ENCODE measurements around the gene NAPA.

The NAPA gene

DNA sequence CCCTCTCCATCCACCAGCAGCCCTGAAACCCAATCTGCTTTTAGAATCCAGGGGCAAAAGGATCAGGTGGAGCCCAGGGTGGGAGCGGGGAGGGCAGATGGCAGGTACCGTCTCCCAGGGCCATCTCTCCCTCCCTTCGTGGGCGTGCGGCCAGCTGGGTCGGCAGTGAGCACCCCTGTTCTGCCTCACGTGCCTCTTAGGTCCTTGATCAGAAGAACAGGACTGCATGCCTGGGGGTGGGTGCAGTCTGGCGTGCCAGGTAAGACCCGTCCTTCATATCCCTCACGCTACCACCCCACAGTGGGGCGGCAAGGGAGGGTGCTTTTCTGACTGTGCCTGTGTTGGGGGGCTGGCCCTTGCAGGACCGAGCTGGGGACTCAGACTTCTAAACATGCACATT lies 45.1 kb downstream of the NAPA start:
- no peak for DNase-seq
- intact Hi-C loops (cut with DNase I), result no loop called here

DNA sequence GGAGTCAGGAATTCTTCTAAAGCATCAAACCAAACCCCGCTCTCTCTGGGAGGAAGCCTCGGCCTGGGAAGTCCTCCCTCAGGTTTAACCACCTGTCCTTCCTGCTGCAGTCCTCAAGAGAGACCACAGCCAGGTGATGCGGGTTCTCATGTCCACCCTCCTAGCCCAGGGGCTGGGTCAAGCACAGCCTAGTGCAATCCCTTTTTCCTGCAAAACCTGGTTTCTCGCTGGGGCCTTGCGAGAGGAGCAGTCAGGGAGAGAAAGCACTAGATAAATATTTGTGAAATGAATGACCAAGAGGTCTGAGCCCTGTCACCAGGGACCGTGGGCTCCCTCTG lies 45.5 kb downstream of the NAPA start:
- intact Hi-C loops (cut with DNase I), result no loop called here
- peak in 1 of 10 donors; percentile 52 for DNase-seq

DNA sequence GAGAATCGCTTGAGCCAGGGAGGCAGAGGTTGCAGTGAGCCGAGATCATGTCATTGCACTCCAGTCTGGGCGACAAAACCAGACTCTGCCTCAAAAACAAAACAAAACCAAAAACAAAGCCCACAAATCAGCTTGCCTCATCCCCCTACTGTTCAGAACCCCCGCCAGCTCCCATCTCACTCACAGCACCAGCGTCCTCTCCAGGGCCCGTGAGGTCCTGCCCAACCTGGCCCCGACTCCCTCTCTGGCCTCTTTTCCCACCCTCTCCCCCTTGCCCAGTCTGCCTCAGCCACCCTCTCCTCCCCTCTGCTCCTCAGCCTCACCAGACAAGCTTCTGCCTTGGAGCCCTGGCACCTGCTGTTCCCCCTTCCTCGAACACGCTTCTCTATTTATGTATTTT lies 46.9 kb downstream of the NAPA start:
- DNase-seq, result no peak
- intact Hi-C loops (cut with DNase I), result no loop called here

DNA sequence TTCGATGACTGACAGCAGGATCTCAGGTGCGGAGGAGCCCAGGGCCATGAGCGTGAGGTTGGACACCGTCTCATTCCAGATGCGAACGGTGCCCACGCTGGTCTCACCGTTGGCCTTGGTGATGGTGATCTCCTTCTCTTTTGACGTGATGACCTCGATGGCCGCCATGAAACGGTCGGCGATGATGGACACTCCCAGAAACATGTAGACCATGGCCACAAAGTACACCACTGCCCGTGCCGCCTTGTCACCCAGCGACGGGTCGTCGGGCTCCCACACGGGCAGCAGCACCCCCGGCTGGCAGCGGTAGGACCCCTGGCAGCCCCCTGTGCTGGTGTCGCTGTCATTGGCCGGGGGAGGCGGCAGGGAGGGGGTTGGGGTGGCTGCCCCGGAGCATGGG lies 48.9 kb downstream of the NAPA start:
- intact Hi-C loops (cut with DNase I), result no loop called here
- peak in 1 of 10 donors; percentile 70 for DNase-seq

DNA sequence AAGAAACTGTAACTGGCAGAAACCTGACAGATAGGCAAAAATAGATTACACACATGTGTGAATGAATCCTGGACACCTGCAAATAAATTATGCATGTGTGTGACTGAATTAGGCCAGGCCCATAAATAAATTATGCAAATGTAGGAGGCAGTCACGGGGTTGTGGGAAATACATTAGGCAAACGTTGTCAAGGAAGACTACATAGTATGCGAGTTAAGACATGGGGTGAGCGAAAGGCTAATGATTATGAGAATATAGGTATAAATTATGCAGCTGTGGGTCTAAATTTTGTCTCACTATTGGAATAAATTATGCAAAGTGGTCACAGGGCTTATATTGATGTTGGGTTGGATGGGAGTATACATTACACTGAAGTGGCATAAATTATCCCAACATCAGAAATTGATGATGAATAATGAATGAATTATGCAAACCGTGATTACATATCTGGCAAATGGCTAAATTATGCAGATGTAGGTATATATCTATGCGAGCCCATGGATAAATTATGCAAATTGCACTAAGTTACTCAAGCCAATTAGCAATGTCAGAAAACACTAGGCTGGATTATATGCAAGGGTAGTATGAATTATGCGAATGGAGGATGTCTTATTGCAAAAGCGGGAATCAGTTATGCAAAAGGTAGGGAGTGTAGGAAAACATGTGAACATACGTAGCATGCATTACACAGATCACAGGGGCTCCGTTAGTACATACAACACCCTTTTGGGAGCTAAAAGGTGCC lies 50.0 kb downstream of the NAPA start:
- DNase-seq, result no peak
- intact Hi-C loops (cut with DNase I), result no loop called here

DNA sequence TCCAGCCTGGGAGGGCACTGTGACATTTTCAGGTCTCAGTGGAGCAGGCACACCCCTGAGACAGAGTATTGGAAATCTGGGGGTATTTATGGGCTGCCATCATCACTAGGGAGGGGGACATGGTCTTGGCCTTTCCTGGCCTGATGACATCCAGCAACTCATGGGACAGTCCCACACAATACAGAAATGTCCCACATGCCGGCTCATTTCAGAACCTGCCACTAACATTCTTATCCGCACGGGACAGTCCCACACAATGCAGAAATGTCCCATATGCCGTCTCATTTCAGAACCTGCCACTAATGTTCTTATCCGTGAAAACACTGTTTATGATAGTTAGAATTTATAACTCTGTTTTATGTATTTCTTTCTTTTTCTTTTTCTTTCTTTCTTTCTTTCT lies 53.0 kb downstream of the NAPA start:
- DNase-seq, result peak in 1 of 10 donors; percentile 20
- intact Hi-C loops (cut with DNase I), result no loop called here

DNA sequence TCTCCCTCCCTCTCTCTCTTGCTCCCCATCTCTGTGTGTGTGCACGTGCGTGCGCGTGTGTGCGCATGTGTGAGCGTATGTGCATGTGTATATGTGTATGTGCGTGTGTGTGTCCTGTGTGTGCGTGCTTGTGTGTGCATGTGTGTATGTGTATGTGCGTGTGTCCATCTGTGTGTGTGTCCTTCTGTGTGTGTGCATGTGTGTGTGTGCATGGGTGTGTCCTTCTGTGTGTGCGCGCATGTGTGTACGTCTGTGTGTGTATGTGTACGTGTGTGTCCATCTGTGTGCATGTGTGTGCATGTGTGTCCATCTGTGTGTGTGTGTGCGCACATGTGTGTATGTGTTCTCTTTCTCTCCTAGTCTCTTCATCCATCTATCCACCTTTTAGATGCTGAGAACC lies 55.4 kb downstream of the NAPA start:
- intact Hi-C loops (cut with DNase I), result no loop called here
- DNase-seq, result peak in 2 of 10 donors; percentile 9 to 43

DNA sequence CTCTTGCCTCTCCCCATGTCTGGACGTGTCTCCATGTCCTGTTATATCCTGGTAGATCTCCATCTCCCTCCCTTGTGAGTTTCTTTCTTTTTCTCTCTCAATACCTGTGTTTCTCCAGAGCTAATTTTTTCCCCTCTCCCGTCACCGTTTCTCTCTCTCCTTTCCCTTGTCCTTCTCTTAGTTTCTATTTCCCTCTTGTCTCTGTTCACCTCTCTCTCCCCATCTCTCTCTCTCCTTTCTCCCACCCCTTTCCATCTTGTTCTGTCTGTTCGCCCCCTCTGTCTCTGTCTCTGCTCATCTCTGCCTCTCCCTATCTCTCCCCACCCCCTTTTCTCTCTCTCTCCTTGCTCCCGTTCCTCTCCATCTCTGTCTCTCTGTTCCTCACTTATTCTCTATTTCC lies 56.2 kb downstream of the NAPA start:
- intact Hi-C loops (cut with DNase I), result no loop called here
- no peak for DNase-seq

DNA sequence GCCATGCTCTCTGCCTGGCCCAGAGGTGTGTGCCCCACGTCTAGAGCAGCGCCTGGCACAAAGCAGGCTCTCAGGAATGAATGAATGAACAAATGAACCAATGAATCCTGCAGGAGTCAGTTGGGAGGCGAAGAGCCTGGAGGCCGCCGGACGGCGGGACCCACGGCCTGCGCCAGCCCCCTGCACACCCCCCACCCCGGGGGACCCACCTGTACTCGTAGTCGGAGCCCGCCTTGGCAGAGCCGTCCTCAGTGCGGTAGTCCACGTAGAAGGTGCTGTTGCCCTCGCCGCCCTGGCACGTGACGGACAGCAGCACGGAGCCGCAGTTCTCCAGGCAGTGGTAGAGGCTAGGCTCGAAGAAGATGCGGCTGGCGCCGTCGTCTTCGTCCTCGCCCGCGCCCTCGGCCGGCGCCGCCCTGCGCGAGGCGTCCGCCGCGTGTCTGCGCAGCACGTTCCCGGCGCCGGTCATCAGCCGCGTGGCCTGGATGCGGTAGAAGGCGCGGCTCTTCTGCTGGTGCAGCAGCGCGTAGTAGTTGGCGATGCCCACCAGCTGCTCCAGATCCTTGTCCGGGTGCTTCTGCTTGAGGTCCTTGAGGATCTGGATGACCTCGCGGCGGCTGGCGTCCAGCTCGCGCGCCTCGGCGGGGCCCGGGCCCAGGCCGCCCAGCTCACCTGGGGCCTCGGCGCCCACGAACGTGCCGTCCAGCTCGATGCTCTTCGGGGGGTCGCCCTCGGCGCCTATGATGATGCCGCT lies 58.0 kb downstream of the NAPA start:
- peak in 1 of 10 donors; percentile 73 for DNase-seq
- intact Hi-C loops (cut with DNase I), result no loop called here

DNA sequence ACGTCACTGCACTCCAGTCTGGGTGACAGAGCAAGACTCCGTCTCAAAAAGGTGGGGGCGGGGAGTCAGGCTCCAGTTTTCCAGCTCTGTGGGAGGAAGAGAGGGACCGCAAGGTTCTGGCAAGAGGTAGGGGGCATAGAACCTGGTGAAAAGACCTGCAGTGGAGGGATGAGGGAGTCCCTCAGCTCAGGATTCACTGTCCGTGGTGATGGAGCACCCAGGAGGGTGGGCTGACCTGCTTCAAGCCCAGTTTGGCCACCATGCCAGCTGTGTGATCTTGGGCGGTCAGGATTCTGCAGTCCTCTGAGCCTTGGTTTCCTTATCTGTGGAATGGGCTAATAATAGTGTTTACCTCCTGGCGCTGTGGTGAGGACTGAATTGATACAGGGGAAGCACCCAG lies 64.4 kb downstream of the NAPA start:
- peak in 1 of 10 donors; percentile 29 for DNase-seq
- intact Hi-C loops (cut with DNase I), result no loop called here

DNA sequence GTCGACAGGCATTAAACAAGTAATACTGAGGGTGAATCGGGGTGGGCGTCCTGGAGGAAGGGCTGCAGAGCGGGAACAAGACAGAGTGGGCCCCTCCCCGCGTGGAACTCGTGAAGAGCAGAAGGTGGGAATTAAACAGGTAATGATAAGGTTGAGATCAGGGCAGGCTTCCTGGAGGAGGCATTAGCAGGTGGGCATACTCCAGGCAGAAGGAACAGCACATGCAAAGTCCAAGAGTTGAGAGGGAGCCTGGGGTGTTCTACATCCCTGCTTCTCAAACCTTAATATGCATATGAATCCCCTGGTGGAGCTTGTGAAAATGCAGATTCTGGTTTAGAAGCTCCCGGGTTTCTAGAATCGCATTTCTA lies 66.5 kb downstream of the NAPA start:
- DNase-seq, result peak in 2 of 10 donors; percentile 29 to 71
- intact Hi-C loops (cut with DNase I), result no loop called here

DNA sequence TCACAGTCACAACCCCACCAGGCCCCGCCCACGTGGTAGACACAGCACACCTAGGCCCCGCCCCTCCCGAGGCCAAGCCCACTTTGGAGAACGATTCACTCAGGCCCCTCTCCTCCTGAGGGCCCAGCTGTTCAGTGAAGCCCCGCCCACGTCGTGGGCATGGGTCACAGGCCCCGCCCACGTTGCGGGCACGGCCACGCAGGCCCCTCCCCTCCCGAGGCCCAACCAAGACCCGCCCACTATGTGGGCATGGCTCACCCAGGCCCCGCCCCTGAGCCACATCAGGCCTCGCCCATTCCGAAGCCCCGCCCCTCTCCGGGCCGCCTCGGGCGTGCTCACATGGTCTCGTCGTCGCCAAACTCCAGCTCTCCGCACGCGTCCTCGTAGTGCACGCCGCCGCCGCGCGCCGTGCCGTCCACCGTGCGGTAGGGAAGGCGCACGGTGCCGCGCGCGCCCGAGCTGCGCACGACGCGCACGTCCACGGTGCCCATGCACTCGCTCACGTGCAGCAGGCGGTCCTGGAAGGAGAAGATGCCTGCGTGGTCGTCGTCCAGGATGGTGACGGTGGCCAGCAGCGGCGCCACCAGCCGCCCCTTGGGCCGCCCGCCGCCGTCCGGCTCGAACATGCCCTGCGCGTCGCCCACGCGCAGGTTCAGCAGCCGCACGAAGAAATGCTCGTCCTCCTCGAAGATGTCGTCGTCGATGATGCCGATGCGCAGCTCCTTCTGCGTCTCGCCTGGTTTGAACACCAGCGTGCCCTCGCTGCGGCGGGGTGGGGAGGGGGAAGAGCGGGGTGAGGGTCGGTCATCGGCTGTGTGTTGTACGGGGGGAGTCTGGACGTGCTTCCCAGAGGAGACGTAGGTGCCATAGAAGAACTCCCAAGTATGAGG lies 67.1 kb downstream of the NAPA start:
- DNase-seq, result peak in 9 of 10 donors; percentile 46 to 95 (median 59)
- intact Hi-C loops (cut with DNase I), result no loop called here

DNA sequence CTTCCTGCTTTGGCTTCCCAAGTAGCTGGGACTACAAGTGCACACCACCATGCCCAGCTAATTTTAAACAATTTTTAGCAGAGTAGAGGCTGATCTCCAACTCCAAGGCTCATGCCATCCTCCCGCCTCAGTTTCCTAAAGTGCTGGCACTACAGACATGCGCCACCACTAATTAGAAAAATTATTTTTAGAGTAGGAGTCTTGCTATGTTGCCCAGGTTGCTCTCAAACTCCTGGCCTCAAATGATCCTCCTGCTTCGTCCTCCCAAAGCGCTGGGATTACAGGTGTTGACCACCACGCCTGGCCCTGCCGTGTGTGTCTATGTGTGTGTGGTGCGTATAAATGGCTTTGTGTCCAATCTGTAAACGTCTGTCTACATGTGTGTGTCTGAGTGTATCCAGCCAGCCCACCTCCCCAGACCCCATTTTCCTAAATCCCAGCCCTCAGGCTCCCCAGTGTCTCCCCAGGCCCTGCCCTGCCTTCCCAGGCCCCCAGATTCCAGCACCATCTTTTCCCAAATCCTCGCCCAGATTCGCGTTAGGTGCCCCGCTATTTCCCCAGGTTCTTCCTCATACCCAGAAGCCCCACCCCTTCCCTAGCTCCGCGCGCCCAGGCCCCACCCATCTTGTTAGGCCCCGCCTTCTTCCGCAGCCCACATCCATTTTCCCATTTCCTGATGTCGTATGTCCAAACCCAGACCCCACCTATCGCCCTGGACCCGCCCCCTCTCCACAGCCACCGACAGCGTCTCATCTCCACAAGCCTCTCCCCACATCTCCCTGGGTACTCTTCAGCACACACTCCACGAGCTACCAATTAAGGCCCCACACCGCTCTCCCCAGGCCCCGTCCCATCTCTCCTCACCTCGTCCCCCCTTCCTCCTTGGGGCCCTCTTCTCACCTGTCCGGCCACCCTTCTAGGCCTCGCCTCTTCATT lies 68.1 kb downstream of the NAPA start:
- DNase-seq, result peak in 2 of 10 donors; percentile 85 to 90
- intact Hi-C loops (cut with DNase I), result no loop called here

DNA sequence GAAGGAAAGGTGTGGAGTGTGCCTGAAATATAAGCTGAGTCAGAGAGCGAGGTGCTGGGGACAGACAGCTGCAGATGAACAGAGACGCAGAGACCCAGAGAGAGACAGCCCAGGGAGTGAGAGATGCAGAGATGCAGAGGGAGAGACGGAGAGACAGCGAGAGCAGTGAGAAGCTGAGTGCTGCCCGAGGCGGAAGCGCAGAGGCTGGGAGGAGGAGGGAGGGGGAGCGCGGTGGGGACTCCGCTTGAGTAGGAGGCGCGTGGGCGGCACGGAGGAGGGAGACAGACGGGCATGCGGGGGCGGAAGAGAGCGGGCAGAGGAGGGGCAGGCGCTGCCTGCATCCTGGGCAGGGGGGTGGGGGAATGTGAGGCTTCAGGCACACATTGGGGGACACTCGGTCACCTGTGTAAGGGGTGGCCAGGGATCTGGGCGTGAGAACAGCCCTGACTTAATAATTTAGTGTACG lies 68.9 kb downstream of the NAPA start:
- DNase-seq, result peak in 9 of 10 donors; percentile 38 to 94 (median 57)
- intact Hi-C loops (cut with DNase I), result no loop called here

DNA sequence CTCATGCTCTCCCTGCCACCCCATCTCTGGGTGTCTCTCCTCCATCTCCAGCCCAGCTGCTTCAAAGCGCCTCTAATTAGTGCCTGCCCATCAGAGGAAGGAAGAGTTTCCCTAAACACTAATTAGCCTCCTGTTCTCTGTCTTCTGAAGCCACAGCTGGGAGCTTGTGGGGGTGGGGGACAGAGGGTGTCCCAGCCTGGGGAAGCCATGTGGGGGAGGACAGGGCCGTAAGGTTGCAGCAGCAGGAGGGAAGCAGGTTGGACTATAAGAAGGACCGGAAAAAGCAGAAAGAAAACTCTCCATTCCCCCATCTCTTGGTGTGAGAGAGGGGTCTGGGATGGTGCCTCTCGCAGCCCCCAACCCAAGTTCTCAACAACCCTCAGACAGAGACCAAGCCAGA lies 69.3 kb downstream of the NAPA start:
- intact Hi-C loops (cut with DNase I), result no loop called here
- peak in 2 of 10 donors; percentile 65 to 66 for DNase-seq

DNA sequence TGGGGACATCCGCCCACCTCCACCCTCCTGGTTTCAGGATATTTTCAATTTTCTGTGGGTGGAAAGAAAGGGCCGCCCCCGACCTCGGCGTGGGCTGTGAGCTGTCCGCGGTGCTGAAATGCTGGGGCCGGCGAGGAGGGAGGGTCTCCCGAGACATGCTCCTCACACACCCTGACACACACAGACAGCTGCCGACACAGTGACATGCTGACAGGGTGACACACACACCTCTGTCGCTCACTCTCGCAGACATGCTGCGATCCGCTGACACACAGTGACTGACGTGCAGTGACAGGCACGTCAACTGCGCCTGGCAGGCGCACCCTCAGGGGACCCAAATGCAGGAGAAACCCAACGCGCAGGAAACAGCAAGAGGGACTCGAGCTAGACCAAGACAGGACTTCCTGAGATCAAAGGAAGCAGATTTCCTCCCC lies 70.5 kb downstream of the NAPA start:
- intact Hi-C loops (cut with DNase I), result no loop called here
- DNase-seq, result peak in 2 of 10 donors; percentile 50 to 72

DNA sequence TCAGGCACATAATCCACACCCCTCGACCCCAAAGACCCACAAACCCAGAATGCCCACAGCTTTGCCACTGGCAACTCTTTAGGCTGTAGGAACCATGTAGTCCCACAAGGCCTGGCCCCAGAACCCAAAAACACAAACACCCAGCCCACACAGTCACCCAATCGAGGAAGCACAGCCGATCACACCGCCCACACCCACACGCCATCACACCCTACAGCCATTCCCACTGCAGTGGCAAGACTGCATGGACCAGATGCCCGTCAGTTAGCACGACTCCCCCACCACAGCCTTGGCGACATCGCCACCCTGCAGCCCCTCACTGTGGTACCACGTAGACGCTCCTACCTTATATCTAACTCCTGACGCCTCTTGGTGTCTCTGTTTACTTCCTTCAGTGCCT lies 71.5 kb downstream of the NAPA start:
- intact Hi-C loops (cut with DNase I), result loop anchor here (2.0 kb wide), 1 partner anchor 63 kb away; no protein-coding TSS in a partner anchor
- peak in 8 of 10 donors; percentile 52 to 94 (median 71) for DNase-seq

DNA sequence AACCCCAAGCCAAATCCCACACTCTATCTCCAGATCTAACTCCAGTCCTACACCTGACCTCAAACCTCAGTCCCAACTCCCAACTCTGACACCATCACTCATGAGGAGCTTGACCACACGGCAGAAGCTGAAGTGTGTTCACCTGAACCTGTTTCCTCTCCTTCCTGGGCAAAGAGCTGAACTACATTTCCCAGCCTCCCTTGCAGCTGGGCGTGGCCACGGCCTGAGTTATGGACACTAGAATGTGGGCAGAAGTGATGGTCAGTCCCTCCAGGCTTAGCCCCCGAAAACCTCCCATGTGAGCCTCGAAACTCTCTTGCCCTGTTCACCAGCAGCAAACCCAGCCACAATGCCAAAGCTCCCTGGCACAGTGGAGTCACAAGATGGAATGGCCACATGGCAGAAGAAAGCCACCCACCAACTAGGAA lies 76.1 kb downstream of the NAPA start:
- peak in 2 of 10 donors; percentile 30 to 64 for DNase-seq
- intact Hi-C loops (cut with DNase I), result loop anchor here (10.0 kb wide), 1 partner anchor 166 kb away; the partner anchor contains the start of gene BICRA

Data from posterior cingulate gyrus (tissue), 11 donors.